ENCODE measurements around the gene SLAMF1.
"Not testable (repeated sequence)": the region's sequence is repeated elsewhere in the genome, so short reads cannot be mapped to it uniquely, and the experiment has no call there.

SLAMF1 gene

DNA sequence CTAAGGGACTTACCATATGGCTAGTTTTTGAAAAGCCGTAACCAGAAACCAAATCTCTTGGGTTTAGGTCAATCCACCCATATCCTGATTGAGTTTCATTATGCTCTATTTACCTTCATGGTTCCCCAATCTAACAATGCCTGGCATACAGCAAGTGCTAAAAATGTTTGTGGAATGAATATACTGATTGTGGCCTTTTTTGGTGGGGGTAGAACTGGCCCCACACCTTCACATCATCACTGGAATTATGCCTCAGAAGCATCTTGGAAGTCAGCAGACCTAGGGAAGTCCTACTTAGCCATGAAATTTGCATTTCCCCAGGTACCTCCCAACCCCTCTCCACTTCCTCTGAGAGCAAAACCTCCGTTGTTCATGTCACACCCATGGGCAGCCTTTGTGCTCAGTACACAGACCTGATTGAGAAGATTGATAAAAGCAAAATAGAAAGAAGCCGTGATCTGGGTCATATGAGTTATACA, 17.8 kb upstream of the SLAMF1 start:
- DNase-seq = no peak

DNA sequence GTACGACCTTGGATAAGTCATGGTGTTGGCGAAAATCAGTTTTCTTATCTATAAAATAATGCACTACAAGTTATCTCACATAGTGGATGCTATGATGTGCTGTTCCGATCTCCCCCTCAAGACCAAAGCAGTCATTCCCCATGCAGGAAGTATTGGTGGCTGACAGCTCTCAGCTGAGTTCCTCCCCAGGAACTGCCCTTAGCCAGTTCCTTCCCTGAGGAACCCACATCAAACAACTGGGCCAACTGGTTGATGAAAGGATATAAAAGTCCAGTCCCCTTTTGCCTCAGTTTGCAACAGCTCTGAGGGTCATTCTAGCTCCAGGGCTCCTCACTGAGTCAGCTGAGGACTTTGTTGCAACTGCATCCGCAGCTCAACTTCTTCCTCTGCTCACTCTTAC, 16.1 kb upstream of the SLAMF1 start:
- DNase-seq = no peak

DNA sequence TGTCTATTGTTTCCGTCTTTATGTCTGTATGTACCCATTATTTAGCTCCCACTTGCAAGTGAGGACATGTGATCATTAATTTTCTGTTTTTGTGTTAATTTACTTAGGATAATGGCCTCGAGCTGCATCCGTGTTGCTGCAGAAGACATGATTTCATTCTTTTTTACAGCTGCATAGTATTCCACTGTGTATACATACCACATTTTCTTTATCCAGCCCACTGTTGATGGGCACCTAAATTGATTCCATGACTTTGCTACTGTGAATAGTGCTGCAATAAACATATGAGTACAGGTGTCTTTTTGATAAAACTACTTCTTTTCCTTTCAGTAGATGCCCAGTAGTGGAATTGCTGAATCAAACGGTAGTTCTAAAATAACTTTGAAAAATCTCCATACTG, 12.7 kb upstream of the SLAMF1 start:
- DNase-seq = no peak

- DNase-seq = no peak
Measured at GRCh38 chr1:160658814-160659193, 12.0 kb upstream of the SLAMF1 start.

DNA sequence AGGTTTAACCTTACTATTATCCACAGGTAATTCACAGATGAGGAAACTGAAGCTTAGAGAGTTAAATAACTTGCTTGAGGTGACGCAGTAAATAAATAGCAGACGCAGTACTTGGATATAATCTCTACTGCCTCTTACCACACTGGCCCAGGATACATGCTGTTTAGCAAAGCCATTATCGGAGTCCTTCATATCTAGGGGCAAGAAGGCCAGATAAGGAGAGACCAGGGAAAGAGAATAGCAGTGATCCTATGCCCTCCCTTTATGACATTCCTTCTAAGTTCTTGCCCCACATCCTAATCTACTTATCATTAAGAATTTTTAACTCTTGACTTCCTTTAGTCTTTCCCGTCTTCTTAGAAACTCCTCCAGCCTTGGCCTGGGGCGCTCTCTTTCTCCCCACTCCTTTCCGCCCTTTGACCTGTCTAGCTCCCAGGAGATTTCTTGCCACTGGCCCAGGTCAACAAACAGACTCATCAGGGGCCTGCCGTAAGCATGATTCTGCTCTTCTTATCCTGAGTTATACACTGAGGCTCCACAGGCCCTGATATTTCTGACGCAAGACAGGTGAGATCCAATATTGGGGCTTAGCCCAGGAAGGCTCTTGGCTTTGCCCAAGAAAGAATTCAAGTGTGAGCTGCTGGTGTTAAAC, 11.4 kb upstream of the SLAMF1 start:
- no peak for DNase-seq

- no peak for DNase-seq
Measured at GRCh38 chr1:160657250-160657781, 10.5 kb upstream of the SLAMF1 start.

DNA sequence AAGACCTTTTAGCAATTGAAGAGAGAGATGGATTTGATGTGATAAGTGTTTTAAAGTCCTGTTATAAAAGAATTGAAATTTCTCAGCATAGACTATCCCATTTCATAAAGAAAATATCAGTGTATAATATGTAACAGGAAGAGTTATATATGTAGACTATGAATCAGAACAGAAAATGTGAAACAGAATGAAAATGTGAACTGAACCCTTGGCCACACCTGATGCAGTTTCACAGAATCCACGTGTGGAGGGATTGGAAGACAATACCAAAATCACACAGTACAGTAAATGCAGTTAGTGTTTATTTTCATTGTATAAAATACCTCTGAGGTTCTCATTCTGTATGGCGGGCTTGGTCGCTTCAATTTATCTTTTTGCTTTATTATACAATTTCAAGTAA, 9.9 kb upstream of the SLAMF1 start:
- no peak for DNase-seq

DNA sequence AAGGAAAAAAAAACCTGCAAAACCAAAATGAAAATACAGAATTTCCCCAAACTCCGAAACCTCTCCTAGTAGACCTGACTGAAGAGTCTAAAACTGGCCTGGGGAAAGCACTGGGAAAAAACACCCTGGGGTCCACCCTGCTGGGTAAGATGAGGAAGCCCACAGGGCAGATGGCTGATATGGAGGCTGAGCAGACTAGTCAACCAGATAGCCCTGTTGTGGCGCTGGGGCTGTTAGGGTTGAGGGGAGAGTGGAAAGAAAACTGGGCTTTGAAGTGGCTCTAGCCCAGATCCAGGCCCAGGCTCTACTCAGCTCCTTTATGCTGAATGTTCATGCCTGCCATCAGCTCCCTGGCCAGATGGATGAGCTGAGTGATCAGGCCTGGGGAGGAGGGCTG, 6.8 kb upstream of the SLAMF1 start:
- DNase-seq = no peak

DNA sequence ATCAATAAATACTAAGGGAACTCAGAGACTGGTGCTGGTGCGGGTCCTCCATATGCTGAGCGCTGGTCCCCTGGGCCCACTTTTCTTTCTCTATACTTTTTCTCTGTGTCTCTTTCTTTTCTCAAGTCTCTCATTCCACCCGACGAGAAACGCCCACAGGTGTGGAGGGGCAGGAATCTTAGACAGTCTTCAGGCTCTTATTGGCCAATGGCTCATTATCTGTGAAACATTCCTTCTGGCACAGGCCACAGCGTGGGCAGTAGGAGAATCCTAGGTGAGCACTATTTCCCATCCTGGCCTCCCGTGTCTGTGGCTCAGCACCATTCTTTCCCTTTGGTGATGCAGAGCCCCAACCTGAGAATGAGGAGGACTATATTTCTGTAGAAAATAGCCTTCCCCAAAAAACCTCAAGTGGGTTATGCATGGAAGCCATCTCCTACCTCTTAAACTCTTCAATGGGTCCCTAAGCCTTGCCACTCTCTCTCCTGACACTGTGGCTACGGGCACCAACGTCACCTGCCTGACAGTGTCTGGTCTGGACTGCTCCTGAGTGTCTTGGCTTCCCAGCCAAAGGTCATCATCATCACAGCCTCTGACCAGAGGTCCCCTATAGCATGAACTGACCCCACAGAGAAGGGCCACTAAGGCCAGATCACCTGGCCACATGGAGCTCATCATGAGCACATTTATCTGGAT, 6.2 kb upstream of the SLAMF1 start:
- DNase-seq = no peak

DNA sequence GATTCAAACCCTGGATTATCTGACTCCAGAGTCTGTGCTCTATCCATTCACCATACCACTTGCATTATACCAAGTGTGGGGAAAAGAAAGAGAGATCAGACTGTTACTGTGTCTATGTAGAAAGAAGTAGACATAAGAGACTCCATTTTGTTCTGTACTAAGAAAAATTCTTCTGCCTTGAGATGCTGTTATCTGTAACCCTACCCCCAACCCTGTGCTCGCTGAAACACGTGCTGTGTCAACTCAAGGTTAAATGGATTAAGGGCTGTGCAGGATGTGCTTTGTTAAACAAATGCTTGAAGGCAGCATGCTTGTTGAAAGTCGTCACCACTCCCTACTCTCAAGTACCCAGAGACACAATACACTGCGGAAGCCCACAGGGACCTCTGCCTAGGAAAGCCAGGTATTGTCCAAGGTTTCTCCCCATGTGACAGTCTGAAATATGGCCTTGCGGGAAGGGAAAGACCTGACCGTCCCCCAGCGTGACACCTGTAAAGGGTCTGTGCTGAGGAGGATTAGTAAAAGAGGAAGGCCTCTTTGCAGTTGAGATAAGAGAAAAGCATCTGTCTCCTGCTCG, 5.3 kb upstream of the SLAMF1 start:
- not testable (repeated sequence) for DNase-seq

DNA sequence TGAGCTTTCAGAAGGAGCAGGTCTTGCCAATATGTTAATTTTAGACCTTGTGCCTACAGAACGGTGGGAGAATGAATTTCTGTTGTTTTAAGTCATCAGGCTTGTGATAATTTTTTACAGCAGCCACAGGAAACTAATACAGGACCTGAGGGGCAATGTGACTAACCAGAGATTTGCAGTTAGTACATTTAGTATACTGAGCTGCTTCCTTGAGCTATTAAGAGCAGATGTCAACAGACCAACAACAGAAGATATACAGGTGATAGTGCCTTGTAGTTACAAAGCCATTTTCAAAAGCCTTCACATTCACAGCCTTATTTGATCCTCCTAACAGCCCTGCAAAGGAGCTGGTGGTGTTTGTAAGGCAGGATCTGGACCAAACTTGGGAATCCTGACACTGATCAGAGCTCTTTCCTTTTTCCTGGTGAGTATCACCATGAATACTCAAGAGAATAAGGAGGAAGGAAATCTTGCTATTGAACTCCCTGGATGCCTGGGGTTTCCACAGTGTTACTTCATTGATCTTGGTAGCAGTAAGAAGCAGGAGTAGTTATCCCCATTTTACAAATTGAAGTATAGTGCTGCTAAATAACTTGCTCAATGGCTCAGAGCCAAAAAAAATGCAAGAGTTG, 4.7 kb upstream of the SLAMF1 start:
- DNase-seq = no peak

DNA sequence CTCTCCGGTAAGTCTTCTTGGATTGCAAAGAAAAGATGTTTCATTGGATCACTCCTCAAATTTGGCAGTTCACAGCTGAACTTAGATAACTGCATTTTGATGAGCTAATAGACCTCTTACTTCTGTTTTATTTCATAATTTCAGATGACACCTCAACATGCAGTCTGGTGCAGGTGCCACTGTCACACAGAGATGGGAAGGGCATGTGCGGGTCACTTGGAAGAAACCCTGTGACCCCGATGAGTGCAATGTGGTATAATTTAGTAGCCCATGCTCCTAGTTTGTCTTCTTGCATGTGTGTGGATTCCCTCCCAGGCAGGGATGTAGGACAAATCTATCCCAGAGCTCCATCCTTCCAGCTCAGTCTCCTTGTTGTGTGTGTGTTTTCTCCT, 481 bp upstream of the SLAMF1 start:
- DNase-seq = no peak

- no peak for DNase-seq
Measured at GRCh38 chr1:160646180-160646579, 664 bp downstream of the SLAMF1 start.

DNA sequence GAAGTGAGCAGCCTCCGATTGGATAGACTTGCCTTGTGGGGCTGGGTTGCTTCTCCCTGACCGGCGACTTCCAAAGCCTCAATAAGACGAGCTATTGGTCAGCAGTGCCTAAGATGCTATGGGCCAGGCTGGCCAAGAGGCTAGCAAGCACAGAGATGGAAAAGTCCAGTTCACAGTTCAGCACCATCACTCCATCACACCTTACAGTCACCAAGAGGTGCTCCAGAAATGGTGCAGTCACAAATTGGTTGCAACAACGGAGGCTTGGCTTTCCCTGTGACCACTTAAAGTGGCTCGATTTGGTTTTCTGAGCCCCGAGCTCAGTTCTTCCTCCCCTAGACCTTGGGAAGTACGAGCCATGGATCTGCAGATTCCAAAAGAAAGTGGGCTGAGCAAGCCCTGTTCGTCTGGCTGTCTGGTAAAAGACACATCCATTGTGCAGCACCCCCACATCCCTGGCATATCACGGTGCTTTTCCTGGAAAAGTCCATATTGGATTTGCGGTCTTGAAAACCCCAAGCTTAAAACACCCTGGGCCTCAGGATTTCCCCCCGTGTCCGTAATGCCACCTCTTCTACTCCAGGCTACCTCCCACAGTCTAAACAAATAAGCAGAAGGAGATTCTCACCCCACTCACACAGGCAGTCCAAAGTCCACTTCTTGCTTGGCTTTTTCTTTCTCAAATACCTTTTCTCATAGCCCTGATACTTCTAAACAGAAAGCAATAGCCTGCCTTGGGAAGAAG, 1.3 kb downstream of the SLAMF1 start:
- no peak for DNase-seq

GRCh38 chr1:160644399-160644798, 2.4 kb downstream of the SLAMF1 start:
- DNase-seq = no peak

- no peak for DNase-seq
Measured at GRCh38 chr1:160643138-160643537, 3.7 kb downstream of the SLAMF1 start.

DNA sequence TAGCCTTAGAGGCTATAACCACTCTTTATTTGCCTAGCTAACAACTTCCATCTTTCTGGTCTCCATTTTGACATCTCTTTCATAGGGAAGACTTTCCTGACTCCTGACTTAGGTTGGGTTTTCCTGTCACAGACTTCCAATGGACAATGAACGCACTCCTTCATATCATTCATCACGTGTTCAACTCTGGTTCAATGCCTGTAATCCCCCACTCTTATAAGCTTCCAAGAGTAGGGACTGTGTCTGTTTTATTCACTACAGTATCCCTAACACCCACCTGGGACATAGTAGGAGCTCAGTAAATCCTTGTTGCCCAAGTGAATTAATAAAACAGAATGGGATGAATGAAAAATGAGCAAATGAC, 4.6 kb downstream of the SLAMF1 start:
- DNase-seq = no peak

DNA sequence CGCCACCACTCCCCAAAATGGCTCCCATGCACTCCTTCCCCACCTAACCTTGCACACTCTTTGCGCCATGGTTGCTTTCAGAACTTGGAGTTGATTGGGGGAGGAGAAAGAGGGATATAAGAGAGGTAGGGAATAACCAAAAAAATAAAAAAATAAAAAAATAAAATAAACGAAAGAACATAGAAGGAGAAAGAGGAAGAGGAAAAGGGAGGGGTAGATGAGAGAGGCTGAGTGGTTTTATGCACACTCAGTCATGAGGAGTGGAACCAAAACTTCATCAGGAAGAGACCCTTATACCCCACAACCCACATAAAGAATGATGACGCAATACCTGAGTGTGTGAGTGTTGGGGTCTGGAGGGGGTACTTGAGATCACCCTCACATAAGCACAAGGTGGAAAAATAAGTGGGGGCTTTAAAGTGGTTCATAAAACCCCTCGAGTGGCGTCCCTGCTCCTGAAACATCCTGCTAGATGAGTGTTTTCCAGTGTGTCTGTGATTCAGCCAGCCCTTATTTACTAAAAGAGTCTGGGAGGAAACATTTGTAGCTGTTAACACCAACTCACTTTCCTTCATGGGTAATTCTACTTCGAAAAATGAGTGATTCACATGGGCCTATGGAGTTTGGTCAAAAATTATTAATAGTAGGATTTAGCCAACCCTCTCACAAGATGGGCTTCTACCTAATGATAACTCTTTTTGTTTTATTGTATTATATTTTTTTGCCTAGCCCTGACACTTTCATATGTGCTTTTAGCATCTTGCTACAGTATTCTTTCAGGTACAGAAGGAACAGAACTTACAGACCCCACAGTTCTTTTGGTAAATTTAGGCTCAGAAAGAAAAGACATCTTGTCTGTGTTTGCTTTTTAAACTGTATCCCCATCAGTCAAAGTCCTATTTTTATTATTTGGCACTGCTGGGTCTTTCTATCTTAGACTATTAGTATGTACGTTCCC, 5.2 kb downstream of the SLAMF1 start:
- DNase-seq = peak; percentile 59

DNA sequence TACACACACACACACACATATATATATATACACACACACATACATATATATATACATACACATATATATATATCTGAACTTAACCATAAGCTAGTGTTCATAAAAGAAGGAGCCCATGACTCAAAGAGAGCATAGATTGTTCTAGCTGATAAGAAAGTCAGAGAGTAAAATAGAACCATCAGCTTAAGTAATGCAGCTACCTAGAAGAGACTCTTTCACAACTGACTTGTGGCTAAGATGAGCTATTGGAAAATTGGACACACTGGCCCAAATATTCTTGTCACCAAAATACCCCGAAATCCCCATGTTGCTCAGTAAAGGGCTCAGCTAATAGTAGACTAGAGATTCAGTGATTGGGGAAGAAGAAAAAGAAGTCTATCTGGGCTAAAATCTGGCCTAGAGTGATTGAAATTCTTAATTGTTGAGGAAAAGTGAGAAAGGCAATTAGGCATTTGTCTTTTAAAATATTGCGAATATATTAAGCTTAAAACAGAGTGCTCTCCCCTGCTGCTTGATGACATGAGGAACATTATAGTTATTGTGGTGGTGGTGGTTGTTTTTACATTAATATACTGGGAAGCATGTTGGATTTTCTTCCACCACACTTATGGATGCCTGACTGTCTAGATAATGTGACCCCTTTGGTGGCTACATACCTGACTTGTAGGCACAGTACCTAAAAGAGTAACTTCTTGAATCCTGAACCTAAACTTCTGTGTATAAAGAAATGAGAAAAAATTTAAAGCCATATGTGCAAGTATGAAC, 6.3 kb downstream of the SLAMF1 start:
- no peak for DNase-seq

DNA sequence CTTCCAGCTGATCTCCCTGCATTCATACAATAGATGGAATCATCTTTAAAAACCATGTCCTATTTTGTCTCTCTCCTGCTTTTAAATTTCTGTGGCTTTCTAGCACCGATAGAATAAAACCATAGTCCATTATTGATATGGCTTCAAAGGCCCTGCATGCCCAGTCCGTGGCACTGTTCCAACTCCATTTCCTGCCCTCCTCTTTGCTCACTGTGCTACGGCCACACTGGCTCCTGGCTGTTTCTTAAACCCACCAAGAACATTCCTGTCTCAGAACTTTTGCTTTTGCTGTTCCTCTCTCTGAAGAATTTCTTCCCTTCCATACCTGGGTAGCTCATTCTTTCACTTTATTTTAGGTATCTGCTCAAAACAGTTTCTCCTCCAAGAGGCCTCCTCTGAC, 7.2 kb downstream of the SLAMF1 start:
- no peak for DNase-seq

- no peak for DNase-seq
Measured at GRCh38 chr1:160638926-160639325, 7.9 kb downstream of the SLAMF1 start.
